Bladder microvascular endothelial cell (primary cell): ENCODE data around the gene CCDC102A. TPM values are rescaled to one million over a fixed set of nuclear protein-coding genes. Genes with fewer than 3 reads are reported as not detected.

Source experiments
- total RNA-seq: library from RNA; depleted of rRNA; stranded (reverse); fragments of >200 nt; gene quantifications from 2 replicates; pipeline ENCODE4 v1.2.3, GENCODE V29; 2014

Gene CCDC102A
- total RNA-seq: 11.7 and 20.0 TPM in 2 replicates

GRCh38 chr16:57536306-57537193 is at the start of gene CCDC102A:
Gene CCDC102A (minus strand): TSS chr16:57536571. CDS start chr16:57529177, 7,394 bp downstream.

GRCh38 chr16:57485916-57486857 is 50.2 kb downstream of the CCDC102A start, which contains the start of gene DOK4:
Gene DOK4 (minus strand): TSS chr16:57486493. CDS start chr16:57479507, 6,986 bp downstream.

GRCh38 chr16:57462209-57462977 is 74.0 kb downstream of the CCDC102A start, which contains the start of gene POLR2C:
Gene POLR2C (plus strand): TSS chr16:57462679. CDS start chr16:57462725, 46 bp downstream.

Other genes starting within 250 kb of the CCDC102A start
- gene CCL22, start 177.8 kb downstream of the CCDC102A start, total RNA-seq: not detected in 2 replicates
- gene CX3CL1, start 164.1 kb downstream of the CCDC102A start, total RNA-seq: 3.6 and 89.1 TPM in 2 replicates
- not detected in 2 replicates for gene CCL17, start 131.8 kb downstream of the CCDC102A start, total RNA-seq
- 81.4 and 88.7 TPM in 2 replicates for gene CIAPIN1, start 89.2 kb downstream of the CCDC102A start, total RNA-seq
- gene COQ9, start 89.1 kb downstream of the CCDC102A start, total RNA-seq: 33.5 and 64.8 TPM in 2 replicates
- 77.7 and 111 TPM in 2 replicates for gene POLR2C, start 73.9 kb downstream of the CCDC102A start, total RNA-seq
- gene DOK4, start 50.1 kb downstream of the CCDC102A start, total RNA-seq: 9.9 and 16.6 TPM in 2 replicates
- gene ADGRG5, start 6.1 kb upstream of the CCDC102A start, total RNA-seq: not detected in 2 replicates
- 30.1 and 33.0 TPM in 2 replicates for gene ADGRG1, start 92.1 kb upstream of the CCDC102A start, total RNA-seq
- gene ADGRG3, start 131.7 kb upstream of the CCDC102A start, total RNA-seq: 0.16 and 1.8 TPM in 2 replicates
- 0.25 TPM in 1 of 2 replicates, not detected in the other for gene DRC7, start 158.2 kb upstream of the CCDC102A start, total RNA-seq
- gene KATNB1, start 199.2 kb upstream of the CCDC102A start, total RNA-seq: 21.4 and 32.9 TPM in 2 replicates